Lung (tissue), 12 donors: ENCODE data around the gene MYRIP. TPM values are rescaled to one million over a fixed set of nuclear protein-coding genes. Genes with fewer than 3 reads are reported as not detected.

ENCODE experiments used
- ATAC-seq: fragments of 200-7000 bp; cut with Tn5 transposase; one replicate; pipeline ENCODE4 v1.9.1; 2020; ENCODE audit warnings: moderate number of reproducible peaks; ENCODE audit not compliant: insufficient read depth, low FRiP score
- DNase-seq, 3 donors: peaks; one replicate each; pipeline ENCODE4 v3.0.0-alpha.2; 2013 to 2017
- H3K27ac ChIP-seq, 2 donors: one replicate each; pipeline ENCODE4 v1.5.1; 2013; ENCODE audit warnings: mild to moderate bottlenecking in 2 of 2, moderate library complexity in 2 of 2, control low read depth in 1 of 2, inconsistent platforms in 1 of 2, low read depth in 1 of 2, low read length in 1 of 2
- H3K27me3 ChIP-seq, 3 donors: one replicate each; pipeline ENCODE4 v1.5.1; 2013; ENCODE audit warnings: low read length in 2 of 3; ENCODE audit not compliant: control insufficient read depth in 3 of 3, insufficient read depth in 3 of 3
- H3K36me3 ChIP-seq, 4 donors: one replicate each; pipeline ENCODE4 v1.5.1; 2013; ENCODE audit warnings: low read length in 4 of 4, mild to moderate bottlenecking in 1 of 4, moderate library complexity in 1 of 4; ENCODE audit not compliant: control insufficient read depth in 4 of 4, insufficient read depth in 4 of 4
- H3K4me1 ChIP-seq, 5 donors: one replicate each; pipeline ENCODE4 v1.5.1; 2013; ENCODE audit warnings: low read length in 5 of 5, mild to moderate bottlenecking in 2 of 5, moderate library complexity in 1 of 5; ENCODE audit not compliant: control insufficient read depth in 5 of 5, insufficient read depth in 5 of 5
- H3K4me3 ChIP-seq: one replicate; pipeline ENCODE4 v1.5.1; 2013; ENCODE audit warnings: mild to moderate bottlenecking, control low read depth, moderate library complexity
- H3K9ac ChIP-seq, 2 donors: one replicate each; pipeline ENCODE4 v1.5.1; 2013; ENCODE audit warnings: low read length in 2 of 2, control low read depth in 1 of 2; ENCODE audit not compliant: insufficient read depth in 1 of 2
- H3K9me3 ChIP-seq, 4 donors: one replicate each; pipeline ENCODE4 v1.5.1; 2013; ENCODE audit warnings: low read length in 3 of 4, mild to moderate bottlenecking in 1 of 4, moderate library complexity in 1 of 4; ENCODE audit not compliant: control insufficient read depth in 4 of 4, insufficient read depth in 3 of 4
- CTCF ChIP-seq: IDR thresholded peaks from 2 replicates; pipeline ENCODE4 v1.5.1; 2012; ENCODE audit warnings: mild to moderate bottlenecking; ENCODE audit errors: control extremely low read depth, extremely low read depth
- WGBS, 2 donors: extraction: QIAGEN DNeasy Blood & Tissue Kit; methylation state at CpG; one replicate each; pipeline ENCODE4 v1.1.7; 2013; 5-methylcytosine and 5-hydroxymethylcytosine counted together
- polyA plus RNA-seq, 2 donors: library from polyadenylated mRNA; stranded (reverse); fragments of 200-250 nt; gene quantifications; one replicate each; pipeline ENCODE4 v1.2.1, GENCODE V29; 2013
- total RNA-seq, 2 donors: library from RNA; depleted of rRNA in 1 of 2; stranded (reverse); fragments of >200 nt in 1 of 2; gene quantifications; one replicate each; pipeline ENCODE4 v1.2.1, GENCODE V29; 2014 to 2021
- donor health status: control.
- donor health status: control.
- donor health status: Bipolar disorder and iron deficiency.
- donor health status: healthy.
- donor health status: DM: yes; HTN: yes; CAD: no.

The MYRIP gene
- total and polyA plus RNA-seq, 4 donors: 0.30 to 2.5 (median 0.77) TPM

- ATAC-seq (no peak), DNase-seq (no peak)
- no peaks in the 10 kb centered on the region for H3K36me3 ChIP-seq
- no peak overlapping the region for H3K27ac ChIP-seq
- WGBS, 2 donors: 93 to 97% methylated on average over 40 of the region's 40 CpGs
- H3K9ac ChIP-seq: no peak overlapping the region
- no peak for TF ChIP-seq CTCF
- H3K9me3 ChIP-seq: no peaks in the 10 kb centered on the region
- no peak overlapping the region for H3K4me3 ChIP-seq
- no peaks in the 10 kb centered on the region for H3K4me1 ChIP-seq
- H3K27me3 ChIP-seq: no peaks in the 10 kb centered on the region
Observed at GRCh38 chr3:39779511-39780230, 29.7 kb upstream of the MYRIP start.

GRCh38 chr3:39780352-39780751, 29.1 kb upstream of the MYRIP start:
- no peak for TF ChIP-seq CTCF
- no peak for DNase-seq
- Histone ChIP-seq H3K27ac (no peak overlapping the region), H3K9me3 (no peaks in the 10 kb centered on the region), H3K36me3 (no peaks in the 10 kb centered on the region), H3K4me1 (no peaks in the 10 kb centered on the region), H3K4me3 (no peak overlapping the region), H3K27me3 (no peaks in the 10 kb centered on the region), H3K9ac (no peak overlapping the region)
- no peak for ATAC-seq
- 69 to 72% methylated on average over 4 of the region's 4 CpGs for WGBS, 2 donors

GRCh38 chr3:39781025-39781424, 28.4 kb upstream of the MYRIP start:
- Histone ChIP-seq H3K9ac (no peak overlapping the region), H3K27me3 (no peaks in the 10 kb centered on the region), H3K4me1 (no peaks in the 10 kb centered on the region), H3K4me3 (no peak overlapping the region), H3K36me3 (no peaks in the 10 kb centered on the region), H3K27ac (no peak overlapping the region), H3K9me3 (no peaks in the 10 kb centered on the region)
- no peak for TF ChIP-seq CTCF
- WGBS, 2 donors: 61 to 79% methylated on average over 1 of the region's 1 CpG
- DNase-seq (no peak), ATAC-seq (no peak)

- Histone ChIP-seq H3K9ac (no peak overlapping the region), H3K4me3 (no peak overlapping the region), H3K27me3 (no peaks in the 10 kb centered on the region), H3K36me3 (no peaks in the 10 kb centered on the region), H3K9me3 (no peaks in the 10 kb centered on the region), H3K4me1 (no peaks in the 10 kb centered on the region), H3K27ac (no peak overlapping the region)
- WGBS, 2 donors: 45 to 89% methylated on average over 3 of the region's 3 CpGs
- no peak for ATAC-seq
- TF ChIP-seq CTCF: no peak
- no peak for DNase-seq
Observed at GRCh38 chr3:39781632-39782031, 27.8 kb upstream of the MYRIP start.
